A673 (cell line): ENCODE measurements around the gene SGMS2.

Experiments used
- EZH2 ChIP-seq: fragments of 200-600 bp; sonication (generic); IDR thresholded peaks from 2 replicates; pipeline ENCODE4 v1.6.1; 2017; ENCODE audit warnings: borderline replicate concordance, low read depth, mild to moderate bottlenecking, mixed read lengths, antibody characterized with exemption, low read length; ENCODE audit not compliant: poor library complexity, severe bottlenecking
- TF ChIP-seq, protein P1 (sequence below): fragments of 300-800, 200-600 bp; sonication (generic); conservative IDR thresholded peaks from 2 replicates; pipeline ENCODE4 v1.5.1; 2017; ENCODE audit warnings: low read depth, mild to moderate bottlenecking, antibody characterized with exemption, low read length, moderate library complexity, mixed read lengths

DNA sequence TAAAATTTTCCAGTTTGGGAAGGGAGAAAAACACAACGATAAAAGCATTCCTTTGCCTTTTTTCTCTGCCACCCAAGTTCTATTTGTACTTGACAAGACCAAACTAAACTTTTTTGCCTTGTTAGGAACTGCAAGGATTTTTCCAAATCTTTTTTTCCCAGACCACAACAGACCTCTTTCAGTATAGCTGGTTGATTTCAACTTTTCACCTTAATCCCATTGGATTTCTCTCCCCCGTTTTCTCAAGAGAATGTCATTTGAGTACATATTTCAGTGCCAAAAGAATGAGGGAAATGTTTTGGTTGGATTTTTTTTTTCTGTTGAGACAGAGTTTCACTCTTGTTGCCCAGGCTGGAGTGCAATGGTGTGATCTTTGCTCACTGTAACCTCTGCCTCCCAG lies 18.5 kb upstream of the SGMS2 start:
- no peak for TF ChIP-seq EZH2
- TF ChIP-seq, protein P1, sequence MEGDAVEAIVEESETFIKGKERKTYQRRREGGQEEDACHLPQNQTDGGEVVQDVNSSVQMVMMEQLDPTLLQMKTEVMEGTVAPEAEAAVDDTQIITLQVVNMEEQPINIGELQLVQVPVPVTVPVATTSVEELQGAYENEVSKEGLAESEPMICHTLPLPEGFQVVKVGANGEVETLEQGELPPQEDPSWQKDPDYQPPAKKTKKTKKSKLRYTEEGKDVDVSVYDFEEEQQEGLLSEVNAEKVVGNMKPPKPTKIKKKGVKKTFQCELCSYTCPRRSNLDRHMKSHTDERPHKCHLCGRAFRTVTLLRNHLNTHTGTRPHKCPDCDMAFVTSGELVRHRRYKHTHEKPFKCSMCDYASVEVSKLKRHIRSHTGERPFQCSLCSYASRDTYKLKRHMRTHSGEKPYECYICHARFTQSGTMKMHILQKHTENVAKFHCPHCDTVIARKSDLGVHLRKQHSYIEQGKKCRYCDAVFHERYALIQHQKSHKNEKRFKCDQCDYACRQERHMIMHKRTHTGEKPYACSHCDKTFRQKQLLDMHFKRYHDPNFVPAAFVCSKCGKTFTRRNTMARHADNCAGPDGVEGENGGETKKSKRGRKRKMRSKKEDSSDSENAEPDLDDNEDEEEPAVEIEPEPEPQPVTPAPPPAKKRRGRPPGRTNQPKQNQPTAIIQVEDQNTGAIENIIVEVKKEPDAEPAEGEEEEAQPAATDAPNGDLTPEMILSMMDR = no peak
